K562 (cell line): ENCODE results near the gene LEPR. TPM values are rescaled to one million over a fixed set of nuclear protein-coding genes. Genes with fewer than 3 reads are reported as not detected.

Experiments used
- ARID1B ChIP-seq: fragments of 450-650 bp; IDR thresholded peaks from 2 replicates; pipeline ENCODE4 v1.6.1; 2016; ENCODE audit warnings: antibody characterized with exemption, mild to moderate bottlenecking, inconsistent platforms
- CHCHD3 ChIP-seq: fragments of 250-450 bp; sonication (Bioruptor Pico); IDR thresholded peaks from 2 replicates; pipeline ENCODE4 v2.1.2; 2022; ENCODE audit warnings: mild to moderate bottlenecking
- CHD7 ChIP-seq: fragments of 200-600 bp; sonication (generic); IDR thresholded peaks from one replicate; pipeline ENCODE4 v1.6.1; 2012; ENCODE audit warnings: mild to moderate bottlenecking, low read depth, low read length, inconsistent platforms
- CTBP1 ChIP-seq: fragments of 450-650 bp; IDR thresholded peaks from 2 replicates; pipeline ENCODE4 v1.6.1; 2016; ENCODE audit warnings: borderline replicate concordance
- HES1 ChIP-seq: fragments of 450-650 bp; IDR thresholded peaks from 2 replicates; pipeline ENCODE4 v1.6.1; 2016; ENCODE audit warnings: low read depth, mild to moderate bottlenecking, moderate library complexity
- KLF16 ChIP-seq: IDR thresholded peaks from 2 replicates; pipeline ENCODE4 v1.6.1; 2016; ENCODE audit warnings: antibody characterized with exemption
- NCOA1 ChIP-seq: fragments of 450-650 bp; IDR thresholded peaks from 2 replicates; pipeline ENCODE4 v1.6.1; 2016; ENCODE audit warnings: low read depth
- NCOA2 ChIP-seq, 2 experiments: fragments of 450-650 bp; IDR thresholded peaks; 2 replicates each; pipeline ENCODE4 v1.6.1; 2018; ENCODE audit warnings: mild to moderate bottlenecking in 2 of 2, moderate library complexity in 1 of 2; ENCODE audit not compliant: partially characterized antibody in 2 of 2
- SMARCC2 ChIP-seq: fragments of 450-650 bp; IDR thresholded peaks from 2 replicates; pipeline ENCODE4 v1.6.1; 2017; ENCODE audit warnings: antibody characterized with exemption, moderate library complexity, mild to moderate bottlenecking, low read depth
- polyA plus RNA-seq, 8 experiments: library from polyadenylated mRNA; depleted of rRNA in 4 of 8; stranded (reverse) in 5 of 8; unstranded in 3 of 8; fragments of >200 nt; fragmentation: Nextera tagmentation in 2 of 8; fragmentation: Illumina TruSeq in 1 of 8; extraction: Ambion mirVana in 2 of 8; extraction: Trizol in 1 of 8; gene quantifications; 2 replicates each; pipeline versions ENCODE4 v1.2.1 to v1.2.3, GENCODE V29; 2011 to 2014; ENCODE audit warnings: inconsistent platforms in 1 of 8, missing spikeins in 1 of 8
- total RNA-seq, 7 experiments: library from RNA; depleted of rRNA in 6 of 7; stranded (reverse); fragments of >200 nt in 6 of 7; fragmentation: Illumina TruSeq in 2 of 7; extraction: Trizol in 2 of 7; gene quantifications; 2 replicates each; pipeline versions ENCODE4 v1.2.1 to v1.2.3, GENCODE V29; 2011 to 2021; ENCODE audit warnings: low replicate concordance in 1 of 7
- TF ChIP-seq, protein P1 (sequence below): IDR thresholded peaks from 2 replicates; pipeline ENCODE4 v1.6.1; 2014; ENCODE audit warnings: antibody characterized with exemption

The LEPR gene
- total and polyA plus RNA-seq, 9 of the 15 experiments (the other 6 are each of a cell fraction or from before 2014, with no cell fraction given): 12.2 to 111 (median 43.1) TPM

DNA sequence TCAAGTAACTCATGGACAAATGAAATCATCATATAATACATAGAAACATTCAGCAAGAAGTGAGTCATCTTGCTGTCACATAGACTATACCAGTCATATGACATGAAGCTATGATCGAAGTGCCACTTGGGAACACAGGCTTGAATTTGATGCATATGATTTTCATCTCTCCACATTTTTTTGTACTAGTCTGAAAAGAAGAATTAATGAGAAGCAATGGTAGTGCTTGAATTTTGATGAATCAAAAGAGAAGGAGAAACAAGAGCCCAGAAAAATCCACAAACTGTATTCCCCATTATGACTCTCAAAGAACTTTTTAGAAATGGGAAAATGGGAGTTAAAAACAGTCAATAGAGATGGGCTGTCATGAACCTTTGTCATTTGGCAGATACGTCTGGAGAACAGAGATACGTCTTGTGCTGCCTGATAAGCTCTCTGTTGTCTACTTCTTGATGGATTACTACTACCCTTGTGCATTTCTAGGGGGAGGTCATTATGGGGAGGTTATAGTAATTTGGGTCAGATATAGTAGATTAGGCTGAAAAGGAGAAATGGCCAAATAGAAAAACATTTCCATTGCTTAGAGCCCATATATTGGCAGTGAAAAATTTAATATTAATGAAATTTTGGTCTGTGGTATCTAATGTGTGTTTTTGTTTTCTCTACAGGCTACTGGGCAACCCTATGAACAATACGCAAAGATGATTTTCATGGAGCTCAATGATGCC is 8.0 kb upstream of the LEPR start (continued):
- TF ChIP-seq CTBP1: peak; percentile 84
- peak; percentile 90 for TF ChIP-seq NCOA1
- TF ChIP-seq HES1: peak; percentile 74
- TF ChIP-seq CHD7: no peak
- TF ChIP-seq SMARCC2: peak; percentile 98
- TF ChIP-seq KLF16: peak; percentile 98
- TF ChIP-seq, protein P1, sequence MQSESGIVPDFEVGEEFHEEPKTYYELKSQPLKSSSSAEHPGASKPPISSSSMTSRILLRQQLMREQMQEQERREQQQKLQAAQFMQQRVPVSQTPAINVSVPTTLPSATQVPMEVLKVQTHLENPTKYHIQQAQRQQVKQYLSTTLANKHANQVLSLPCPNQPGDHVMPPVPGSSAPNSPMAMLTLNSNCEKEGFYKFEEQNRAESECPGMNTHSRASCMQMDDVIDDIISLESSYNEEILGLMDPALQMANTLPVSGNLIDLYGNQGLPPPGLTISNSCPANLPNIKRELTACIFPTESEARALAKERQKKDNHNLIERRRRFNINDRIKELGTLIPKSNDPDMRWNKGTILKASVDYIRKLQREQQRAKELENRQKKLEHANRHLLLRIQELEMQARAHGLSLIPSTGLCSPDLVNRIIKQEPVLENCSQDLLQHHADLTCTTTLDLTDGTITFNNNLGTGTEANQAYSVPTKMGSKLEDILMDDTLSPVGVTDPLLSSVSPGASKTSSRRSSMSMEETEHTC: peak; percentile 65
- peak; percentile 99 for TF ChIP-seq ARID1B
- TF ChIP-seq NCOA2 (IDR thresholded peaks at IDR 0.05; ENCODE audit: partially characterized antibody in 2 of 2): peak in 1 of 2 experiments; percentile 86
- TF ChIP-seq CHCHD3: 0 out of 2 replicates have a peak, but pooled peaks have one; percentile 14
